K562 (cell line): ENCODE measurements around the gene CTSW. TPM values are rescaled to one million over a fixed set of nuclear protein-coding genes. Genes with fewer than 3 reads are reported as not detected.

Experiments
- ASH1L ChIP-seq: fragments of 450-650 bp; IDR thresholded peaks from 2 replicates; pipeline ENCODE4 v1.6.1; 2018; ENCODE audit warnings: borderline replicate concordance, mild to moderate bottlenecking, low read depth; ENCODE audit not compliant: partially characterized antibody
- CBFA2T3 ChIP-seq: fragments of 450-650 bp; IDR thresholded peaks from 2 replicates; pipeline ENCODE4 v1.6.1; 2017
- CBX1 ChIP-seq: sonication (generic); IDR thresholded peaks from 2 replicates; pipeline ENCODE4 v1.6.1; 2016; ENCODE audit warnings: antibody characterized with exemption, low read depth, mild to moderate bottlenecking
- CBX5 ChIP-seq: IDR thresholded peaks from 2 replicates; pipeline ENCODE4 v1.6.1; 2014; ENCODE audit warnings: low read depth, borderline replicate concordance
- FOXA3 ChIP-seq, 2 experiments: fragments of 450-650 bp in 1 of 2; sonication (generic) in 1 of 2; formaldehyde crosslinking; IDR thresholded peaks in 1 of 2; conservative IDR thresholded peaks in 1 of 2; 2 replicates each; pipeline versions ENCODE4 v1.4.0 to v1.8.0; 2020 to 2022; ENCODE audit warnings: mild to moderate bottlenecking in 2 of 2, missing genetic modification reagents in 1 of 2
- GABPA ChIP-seq: fragments of 200-800 bp; sonication (Bioruptor generic); conservative IDR thresholded peaks from 2 replicates; pipeline ENCODE4 v1.6.1; 2016; ENCODE audit warnings: low read depth, missing genetic modification characterization, missing compliant biosample characterization
- HNRNPL ChIP-seq: fragments of 200-400 bp; formaldehyde crosslinking; IDR thresholded peaks from 2 replicates; pipeline ENCODE4 v1.6.1; 2017; ENCODE audit warnings: low read depth, mild to moderate bottlenecking, low read length
- HNRNPUL1 ChIP-seq: fragments of 200-400 bp; formaldehyde crosslinking; IDR thresholded peaks from 2 replicates; pipeline ENCODE4 v1.6.1; 2017; ENCODE audit warnings: low read length
- MTA3 ChIP-seq: fragments of 450-650 bp; formaldehyde crosslinking; IDR thresholded peaks from 2 replicates; pipeline ENCODE4 v1.6.1; 2017; ENCODE audit warnings: mild to moderate bottlenecking, borderline replicate concordance
- NBN ChIP-seq: fragments of 450-650 bp; IDR thresholded peaks from 2 replicates; pipeline ENCODE4 v1.6.1; 2016; ENCODE audit warnings: low read depth, mild to moderate bottlenecking
- NCOA6 ChIP-seq: fragments of 450-650 bp; IDR thresholded peaks from 2 replicates; pipeline ENCODE4 v1.6.1; 2017; ENCODE audit warnings: mild to moderate bottlenecking
- NEUROD1 ChIP-seq: fragments of 150-350 bp; IDR thresholded peaks from 2 replicates; pipeline ENCODE4 v1.6.1; 2014; ENCODE audit warnings: borderline replicate concordance, low read length, low read depth; ENCODE audit not compliant: partially characterized antibody
- NFXL1 ChIP-seq: fragments of 450-650 bp; formaldehyde crosslinking; IDR thresholded peaks from 2 replicates; pipeline ENCODE4 v1.4.0; 2021; ENCODE audit warnings: mild to moderate bottlenecking
- NR2F6 ChIP-seq: fragments of 450-650 bp; formaldehyde crosslinking; IDR thresholded peaks from 2 replicates; pipeline ENCODE4 v1.4.0; 2020; ENCODE audit warnings: mild to moderate bottlenecking
- OTX1 ChIP-seq: fragments of 450-650 bp; formaldehyde crosslinking; IDR thresholded peaks from 2 replicates; pipeline ENCODE4 v1.4.0; 2022; ENCODE audit warnings: mild to moderate bottlenecking
- RBBP5 ChIP-seq: fragments of 200-600 bp; sonication (generic); IDR thresholded peaks from 2 replicates; pipeline ENCODE4 v1.6.1; 2012; ENCODE audit warnings: borderline replicate concordance, mild to moderate bottlenecking, low read length, control low read depth, inconsistent platforms; ENCODE audit not compliant: insufficient read depth, poor library complexity, severe bottlenecking
- TCF7L2 ChIP-seq: fragments of 150-350 bp; IDR thresholded peaks from 2 replicates; pipeline ENCODE4 v1.6.1; 2016; ENCODE audit warnings: low read depth, mild to moderate bottlenecking, low read length, moderate library complexity
- THRAP3 ChIP-seq: fragments of 450-650 bp; IDR thresholded peaks from 2 replicates; pipeline ENCODE4 v1.6.1; 2016; ENCODE audit warnings: mild to moderate bottlenecking, inconsistent platforms, borderline replicate concordance
- YY1 ChIP-seq, 3 experiments: IDR thresholded peaks; 2 replicates each; pipeline ENCODE4 v1.6.1; 2011; ENCODE audit warnings: low read length in 2 of 3, mild to moderate bottlenecking in 2 of 3, moderate library complexity in 2 of 3, borderline replicate concordance in 1 of 3, control low read depth in 1 of 3, low read depth in 1 of 3; ENCODE audit not compliant: insufficient read depth in 3 of 3, insufficient replicate concordance in 2 of 3, control insufficient read depth in 1 of 3, insufficient read length in 1 of 3; ENCODE audit errors: extremely low read depth in 1 of 3
- ZBTB12 ChIP-seq: fragments of 250-450 bp; sonication (Bioruptor Pico); IDR thresholded peaks from 2 replicates; pipeline ENCODE4 v1.4.0; 2020
- ZNF224 ChIP-seq: sonication (generic); formaldehyde crosslinking; IDR thresholded peaks from 2 replicates; pipeline ENCODE4 v1.8.0; 2022; ENCODE audit warnings: mild to moderate bottlenecking, missing genetic modification reagents
- ZNF444 ChIP-seq: fragments of 250-450 bp; sonication (Bioruptor Pico); IDR thresholded peaks from 2 replicates; pipeline ENCODE4 v1.4.0; 2020; ENCODE audit warnings: mild to moderate bottlenecking, moderate library complexity
- ZNF695 ChIP-seq: fragments of 450-650 bp; formaldehyde crosslinking; IDR thresholded peaks from 2 replicates; pipeline ENCODE4 v1.4.0; 2020; ENCODE audit warnings: mild to moderate bottlenecking, moderate library complexity
- polyA plus RNA-seq, 8 experiments: library from polyadenylated mRNA; depleted of rRNA in 4 of 8; stranded (reverse) in 5 of 8; unstranded in 3 of 8; fragments of >200 nt; fragmentation: Nextera tagmentation in 2 of 8; fragmentation: Illumina TruSeq in 1 of 8; extraction: Ambion mirVana in 2 of 8; extraction: Trizol in 1 of 8; gene quantifications; 2 replicates each; pipeline versions ENCODE4 v1.2.1 to v1.2.3, GENCODE V29; 2011 to 2014; ENCODE audit warnings: inconsistent platforms in 1 of 8, missing spikeins in 1 of 8
- total RNA-seq, 7 experiments: library from RNA; depleted of rRNA in 6 of 7; stranded (reverse); fragments of >200 nt in 6 of 7; fragmentation: Illumina TruSeq in 2 of 7; extraction: Trizol in 2 of 7; gene quantifications; 2 replicates each; pipeline versions ENCODE4 v1.2.1 to v1.2.3, GENCODE V29; 2011 to 2021; ENCODE audit warnings: low replicate concordance in 1 of 7
- TF ChIP-seq, protein P1 (sequence below): fragments of 450-650 bp; formaldehyde crosslinking; IDR thresholded peaks from 2 replicates; pipeline ENCODE4 v1.4.0; 2020; ENCODE audit warnings: mild to moderate bottlenecking, moderate library complexity
- TF ChIP-seq, protein P2 (sequence below): fragments of 450-650 bp; IDR thresholded peaks from 2 replicates; pipeline ENCODE4 v1.6.1; 2014; ENCODE audit warnings: low read depth, mild to moderate bottlenecking, moderate library complexity, borderline replicate concordance

The CTSW gene
- total and polyA plus RNA-seq, 9 of the 15 experiments (the other 6 are each of a cell fraction or from before 2014, with no cell fraction given) = 0.04 TPM; not detected in 8

DNA sequence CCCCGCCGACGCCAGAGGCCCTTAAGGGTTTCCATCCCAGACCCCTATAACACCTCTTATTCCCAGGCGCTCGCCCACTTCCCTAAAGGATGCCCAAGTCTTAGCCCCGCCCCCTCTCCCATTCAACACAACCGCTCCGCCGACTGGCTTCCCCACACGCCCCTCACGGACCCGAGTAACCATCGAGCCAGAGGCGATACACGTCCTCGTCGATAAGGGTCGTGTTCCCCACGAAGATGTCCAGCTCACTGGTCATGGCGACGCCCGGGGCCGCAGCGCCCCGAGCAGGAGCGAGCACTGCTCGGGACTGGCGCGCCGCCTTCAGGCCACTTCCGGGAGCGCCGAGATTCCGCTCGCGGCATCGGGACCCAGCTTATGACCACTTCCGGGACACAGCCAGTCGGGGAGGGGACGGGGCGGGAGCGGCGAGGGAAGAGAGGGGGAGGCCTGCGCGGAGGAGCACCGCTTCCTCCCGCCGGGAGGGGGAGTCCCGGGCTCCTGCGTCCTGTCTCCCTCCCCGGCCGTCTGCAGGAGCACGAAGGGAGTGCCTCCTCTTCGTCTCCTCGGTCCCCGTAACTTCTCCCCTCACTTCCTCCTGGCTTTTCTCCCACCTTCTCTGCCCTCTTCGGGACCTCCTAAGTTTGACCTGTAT, 8.7 kb downstream of the CTSW start, which contains the start of gene FIBP (continued):
- TF ChIP-seq THRAP3 = 0 out of 2 replicates have a peak, but pooled peaks have one; percentile 19
- TF ChIP-seq ZNF224 (CRISPR knock-in tag) = no peak
- no peak for TF ChIP-seq ZNF444
- no peak for TF ChIP-seq ASH1L
- TF ChIP-seq HNRNPL = no peak
- peak; percentile 75 for TF ChIP-seq CBX1
- no peak for TF ChIP-seq ZNF695 (CRISPR knock-in tag)
- peak; percentile 80 for TF ChIP-seq ZBTB12 (CRISPR knock-in tag)
- TF ChIP-seq CBX5 = no peak
- peak; percentile 85 for TF ChIP-seq RBBP5
- no peak; the same call in 1 of the 2 replicates for TF ChIP-seq CBFA2T3
- TF ChIP-seq, protein P1, sequence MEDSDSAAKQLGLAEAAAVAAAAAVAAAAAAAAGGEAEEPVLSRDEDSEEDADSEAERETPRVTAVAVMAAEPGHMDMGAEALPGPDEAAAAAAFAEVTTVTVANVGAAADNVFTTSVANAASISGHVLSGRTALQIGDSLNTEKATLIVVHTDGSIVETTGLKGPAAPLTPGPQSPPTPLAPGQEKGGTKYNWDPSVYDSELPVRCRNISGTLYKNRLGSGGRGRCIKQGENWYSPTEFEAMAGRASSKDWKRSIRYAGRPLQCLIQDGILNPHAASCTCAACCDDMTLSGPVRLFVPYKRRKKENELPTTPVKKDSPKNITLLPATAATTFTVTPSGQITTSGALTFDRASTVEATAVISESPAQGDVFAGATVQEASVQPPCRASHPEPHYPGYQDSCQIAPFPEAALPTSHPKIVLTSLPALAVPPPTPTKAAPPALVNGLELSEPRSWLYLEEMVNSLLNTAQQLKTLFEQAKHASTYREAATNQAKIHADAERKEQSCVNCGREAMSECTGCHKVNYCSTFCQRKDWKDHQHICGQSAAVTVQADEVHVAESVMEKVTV = peak; percentile 51; the same call in 1 of the 2 replicates
- no peak for TF ChIP-seq FOXA3 (CRISPR knock-in tag; conservative IDR thresholded peaks at IDR 0.05 in 1 of 2, IDR thresholded peaks at IDR 0.05 in 1 of 2)
- TF ChIP-seq NEUROD1 = peak; percentile 75
- TF ChIP-seq TCF7L2 = no peak
- no peak for TF ChIP-seq NFXL1 (CRISPR knock-in tag)
- TF ChIP-seq GABPA (tag) = peak; percentile 98
- no peak for TF ChIP-seq NR2F6 (CRISPR knock-in tag)
- no peak for TF ChIP-seq OTX1 (CRISPR knock-in tag)
- TF ChIP-seq YY1 (IDR thresholded peaks at IDR 0.05; ENCODE audit: borderline replicate concordance in 1 of 3, control insufficient read depth in 1 of 3, extremely low read depth in 1 of 3, insufficient read depth in 3 of 3, insufficient read length in 1 of 3, insufficient replicate concordance in 2 of 3, low read depth in 1 of 3, low read length in 2 of 3) = peak; percentile 34 to 88 (median 86)
- no peak for TF ChIP-seq NCOA6
- TF ChIP-seq NBN = peak; percentile 55
- TF ChIP-seq, protein P2, sequence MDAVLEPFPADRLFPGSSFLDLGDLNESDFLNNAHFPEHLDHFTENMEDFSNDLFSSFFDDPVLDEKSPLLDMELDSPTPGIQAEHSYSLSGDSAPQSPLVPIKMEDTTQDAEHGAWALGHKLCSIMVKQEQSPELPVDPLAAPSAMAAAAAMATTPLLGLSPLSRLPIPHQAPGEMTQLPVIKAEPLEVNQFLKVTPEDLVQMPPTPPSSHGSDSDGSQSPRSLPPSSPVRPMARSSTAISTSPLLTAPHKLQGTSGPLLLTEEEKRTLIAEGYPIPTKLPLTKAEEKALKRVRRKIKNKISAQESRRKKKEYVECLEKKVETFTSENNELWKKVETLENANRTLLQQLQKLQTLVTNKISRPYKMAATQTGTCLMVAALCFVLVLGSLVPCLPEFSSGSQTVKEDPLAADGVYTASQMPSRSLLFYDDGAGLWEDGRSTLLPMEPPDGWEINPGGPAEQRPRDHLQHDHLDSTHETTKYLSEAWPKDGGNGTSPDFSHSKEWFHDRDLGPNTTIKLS = peak; percentile 60
- TF ChIP-seq HNRNPUL1 = no peak
- TF ChIP-seq MTA3 = peak; percentile 76; the same call in 1 of the 2 replicates
